Endothelial cell of hepatic sinusoid (primary cell): Measurements from ENCODE around the gene DTWD1.
"Not testable (repeated sequence)": the region's sequence is repeated elsewhere in the genome, so short reads cannot be mapped to it uniquely, and the experiment has no call there.

Experiments used
- in situ Hi-C: cut with HindIII; loops from 2 replicates; pipeline ENCODE4 v1.10.0; 2017; ENCODE audit warnings: low sequenced_read_pairs

DTWD1 gene, protein sequence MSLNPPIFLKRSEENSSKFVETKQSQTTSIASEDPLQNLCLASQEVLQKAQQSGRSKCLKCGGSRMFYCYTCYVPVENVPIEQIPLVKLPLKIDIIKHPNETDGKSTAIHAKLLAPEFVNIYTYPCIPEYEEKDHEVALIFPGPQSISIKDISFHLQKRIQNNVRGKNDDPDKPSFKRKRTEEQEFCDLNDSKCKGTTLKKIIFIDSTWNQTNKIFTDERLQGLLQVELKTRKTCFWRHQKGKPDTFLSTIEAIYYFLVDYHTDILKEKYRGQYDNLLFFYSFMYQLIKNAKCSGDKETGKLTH

GRCh38 chr15:49620658-49621368 lies at the start of gene DTWD1, which contains the start of gene FAM227B:
DTWD1 (plus strand) TSS chr15:49621048; CDS start chr15:49625168, 4,120 bp downstream.
FAM227B (minus strand) TSS chr15:49620818; CDS start chr15:49615171, 5,647 bp downstream.
- in situ Hi-C loops: no loop called here

GRCh38 chr15:49573421-49573820 lies 47.4 kb upstream of the DTWD1 start:
- in situ Hi-C loops: no loop called here

GRCh38 chr15:49589030-49589429 lies 31.8 kb upstream of the DTWD1 start:
- in situ Hi-C loops: no loop called here

DNA sequence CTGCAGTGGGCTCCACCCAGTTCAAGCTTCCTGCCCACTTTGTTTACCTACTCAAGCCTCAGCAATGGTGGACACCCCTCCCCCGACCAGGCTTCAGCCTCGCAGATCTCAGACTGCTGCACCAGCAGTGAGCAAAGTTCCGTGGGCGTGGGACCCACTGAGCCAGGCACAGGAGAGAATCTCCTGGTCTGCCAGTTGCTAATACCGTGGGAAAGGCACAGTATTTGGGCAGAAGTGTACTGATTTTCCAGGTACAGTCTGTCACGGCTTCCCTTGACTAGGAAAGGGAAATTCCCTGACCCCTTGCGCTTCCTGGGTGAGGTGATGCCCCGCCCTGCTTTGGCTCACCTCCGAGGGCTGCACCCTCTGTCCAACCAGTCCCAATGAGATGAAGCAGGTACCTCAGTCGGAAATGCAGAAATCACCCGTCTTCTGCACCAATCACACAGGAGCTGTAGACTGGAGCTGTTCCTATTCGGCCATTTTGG lies 28.0 kb upstream of the DTWD1 start:
- in situ Hi-C loops: not testable (repeated sequence)

DNA sequence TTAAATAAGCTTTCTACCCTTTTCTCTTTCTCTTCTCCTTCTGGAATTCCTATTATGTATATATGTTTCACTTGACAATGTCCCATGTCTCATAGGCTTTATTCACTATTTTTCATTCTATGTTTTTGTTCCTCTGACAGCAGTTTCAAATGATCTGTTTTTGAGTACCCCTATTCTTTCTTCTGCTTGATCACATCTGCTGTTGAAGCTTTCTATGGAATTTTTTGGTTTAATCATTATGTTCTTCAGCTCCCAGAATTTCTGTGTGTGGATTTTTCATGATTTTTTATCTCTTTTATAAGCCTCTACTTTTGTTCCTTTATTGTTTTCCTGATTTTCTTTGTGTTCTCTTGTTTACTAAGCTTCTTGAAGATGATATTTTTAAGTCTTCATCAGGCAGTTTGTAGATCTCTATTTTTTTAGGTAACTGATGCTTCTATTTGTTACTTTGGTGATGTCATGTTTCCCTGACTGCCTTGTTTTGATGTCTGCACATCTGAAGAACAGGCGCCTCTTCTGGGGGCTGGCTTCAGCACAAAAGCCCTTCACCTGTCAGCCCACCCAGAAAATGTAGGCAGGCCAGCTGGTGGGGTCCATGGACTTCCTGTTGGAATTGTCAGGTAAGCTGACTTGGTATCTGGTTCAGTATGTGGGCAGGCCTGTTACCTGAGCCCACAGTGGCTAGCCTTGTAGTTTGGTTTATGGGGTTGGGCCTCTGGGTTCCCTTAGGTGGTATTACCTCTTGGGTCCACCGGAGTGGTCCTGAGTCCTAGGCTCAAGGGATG lies 16.0 kb upstream of the DTWD1 start:
- in situ Hi-C loops: no loop called here

- in situ Hi-C loops: no loop called here
Measured at GRCh38 chr15:49605588-49605987, 15.3 kb upstream of the DTWD1 start.

- in situ Hi-C loops: no loop called here
Measured at GRCh38 chr15:49606594-49606993, 14.3 kb upstream of the DTWD1 start.

DNA sequence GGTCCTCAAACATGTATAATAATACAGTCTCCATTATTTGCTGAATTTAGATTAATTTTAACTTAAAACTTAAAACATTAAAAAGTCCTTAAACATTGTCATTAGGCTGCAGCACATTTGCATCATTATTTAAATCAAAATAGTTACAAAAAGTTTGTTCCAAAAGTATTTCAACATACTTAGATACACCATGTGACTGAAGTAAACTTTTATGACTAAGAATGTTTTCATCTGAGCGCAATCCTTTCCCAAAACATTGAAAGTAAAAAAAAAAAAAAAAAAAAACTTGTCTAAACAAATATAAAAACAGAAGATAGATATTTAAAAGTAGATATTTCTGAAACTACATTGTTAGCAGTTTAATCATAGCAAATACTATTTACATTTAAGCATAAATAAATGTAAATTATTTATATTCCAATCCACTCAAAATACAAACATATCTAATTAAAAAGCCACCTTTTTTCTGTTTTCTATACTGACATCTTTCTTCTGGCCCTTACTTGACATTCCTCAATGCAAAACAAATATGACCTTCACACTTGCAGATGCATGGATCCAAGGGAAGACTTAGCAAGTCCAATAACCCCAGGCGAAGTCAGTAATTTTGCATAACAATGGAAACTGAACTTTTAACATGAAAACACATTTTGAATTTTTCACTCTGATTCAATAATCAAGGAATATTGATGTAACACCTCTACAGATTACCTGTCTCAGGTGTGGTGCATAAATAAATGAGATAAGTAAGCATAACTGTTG lies 10.5 kb upstream of the DTWD1 start:
- in situ Hi-C loops: no loop called here

DNA sequence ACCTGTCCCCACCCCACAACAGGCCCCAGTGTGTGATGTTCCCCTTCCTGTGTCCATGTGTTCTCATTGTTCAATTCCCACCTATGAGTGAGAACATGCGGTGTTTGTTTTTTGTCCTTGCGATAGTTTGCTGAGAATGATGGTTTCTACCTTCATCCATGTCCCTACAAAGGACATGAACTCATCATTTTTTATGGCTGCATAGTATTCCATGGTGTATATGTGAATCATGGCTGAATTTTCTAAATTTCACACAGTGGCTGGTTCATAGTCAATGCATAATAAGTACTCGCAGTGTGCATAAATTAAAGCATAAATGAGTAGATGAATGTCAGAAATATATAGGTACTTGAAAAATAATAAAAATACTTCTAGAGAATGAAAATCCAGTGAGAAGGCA lies 8.6 kb upstream of the DTWD1 start:
- in situ Hi-C loops: not testable (repeated sequence)

DNA sequence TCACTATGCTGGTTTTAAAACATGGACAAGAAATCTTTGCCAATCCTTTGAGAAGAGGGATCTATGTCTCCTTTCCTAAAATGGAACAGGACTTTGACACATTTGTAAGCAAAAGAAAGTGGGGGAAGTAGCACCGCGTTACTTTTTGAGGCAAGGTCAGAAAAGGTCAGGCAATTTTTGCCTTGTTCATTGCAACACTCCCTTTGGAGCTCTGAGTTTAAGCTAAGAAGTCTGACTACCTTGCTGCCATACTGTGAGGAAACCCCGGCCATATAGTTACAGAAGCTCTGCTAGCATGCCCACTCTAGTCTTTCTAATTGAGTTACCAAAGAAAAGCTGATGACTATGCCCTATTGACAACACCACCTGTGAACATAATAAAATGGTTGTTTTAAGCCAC lies 1.6 kb upstream of the DTWD1 start:
- in situ Hi-C loops: no loop called here

GRCh38 chr15:49620199-49620598 lies 649 bp upstream of the DTWD1 start:
- in situ Hi-C loops: no loop called here

DNA sequence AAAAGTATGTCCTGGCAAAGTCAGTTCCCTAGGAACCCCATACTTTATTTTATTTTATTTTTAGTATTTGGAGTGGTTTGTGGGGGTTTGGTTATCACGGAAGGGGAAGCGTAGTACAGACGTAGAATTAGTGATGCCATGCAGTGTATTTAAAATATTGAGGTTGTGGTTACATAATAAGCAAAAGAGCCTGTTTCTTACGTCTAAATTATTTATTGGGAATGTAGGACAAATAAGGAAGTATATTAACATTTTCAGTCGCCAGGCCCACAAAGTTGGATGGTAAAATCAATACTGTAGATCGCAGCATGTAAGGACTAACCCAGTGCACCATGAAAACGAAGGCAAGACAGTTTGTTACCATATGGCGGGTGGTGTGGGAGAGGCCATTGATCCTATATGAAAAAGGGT lies 558 bp downstream of the DTWD1 start:
- in situ Hi-C loops: no loop called here

DNA sequence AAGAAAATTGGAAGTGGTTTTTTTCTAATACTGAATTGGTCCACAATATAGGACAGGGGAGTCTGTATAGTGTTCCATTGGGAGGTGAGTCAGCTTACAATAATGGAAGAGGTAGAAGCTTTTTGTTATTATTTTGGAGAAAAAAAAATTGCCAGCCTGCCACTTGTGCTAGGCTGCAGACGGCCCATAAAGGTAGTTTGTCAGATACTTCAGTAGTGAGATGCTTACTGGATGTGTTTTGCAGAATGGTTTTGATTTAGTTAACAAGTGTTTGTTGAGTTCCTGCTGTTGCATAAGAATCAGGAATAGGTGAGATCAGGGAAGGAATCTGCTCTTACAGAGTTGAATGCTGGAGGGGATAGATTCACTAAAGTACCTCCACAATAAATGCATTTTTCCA lies 1.0 kb downstream of the DTWD1 start:
- in situ Hi-C loops: no loop called here

GRCh38 chr15:49622561-49622960 lies 1.7 kb downstream of the DTWD1 start:
- in situ Hi-C loops: no loop called here

- in situ Hi-C loops: no loop called here
Measured at GRCh38 chr15:49624056-49624455, 3.2 kb downstream of the DTWD1 start.

DNA sequence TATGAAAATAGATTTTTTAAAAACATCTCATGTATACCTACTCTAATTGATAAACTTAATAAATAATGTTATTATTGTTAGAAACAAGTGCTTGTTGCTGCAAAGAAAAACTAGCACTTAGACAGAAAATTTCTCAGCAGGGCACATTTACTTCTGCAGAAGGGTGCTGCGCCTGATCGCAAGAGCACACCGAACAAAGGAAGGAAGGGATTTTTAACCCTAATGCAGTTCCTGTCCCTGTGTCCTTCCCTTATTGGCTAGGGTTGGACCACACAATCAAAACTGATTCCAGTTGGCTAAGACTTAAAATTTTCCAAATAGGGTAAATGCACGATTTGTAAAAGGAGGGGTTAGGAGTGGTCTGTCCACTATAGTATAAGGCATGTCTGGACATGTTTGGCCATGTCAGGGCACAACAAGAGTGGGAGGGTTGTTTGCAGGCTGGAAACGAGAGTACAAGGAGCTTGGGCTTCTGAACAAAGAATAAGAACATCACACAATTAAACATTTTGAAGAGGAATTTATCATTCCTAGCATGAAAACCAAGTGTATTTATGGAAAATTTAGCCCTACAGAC lies 4.7 kb downstream of the DTWD1 start:
- in situ Hi-C loops: no loop called here

GRCh38 chr15:49627407-49627877 lies 6.6 kb downstream of the DTWD1 start:
- in situ Hi-C loops: no loop called here

DNA sequence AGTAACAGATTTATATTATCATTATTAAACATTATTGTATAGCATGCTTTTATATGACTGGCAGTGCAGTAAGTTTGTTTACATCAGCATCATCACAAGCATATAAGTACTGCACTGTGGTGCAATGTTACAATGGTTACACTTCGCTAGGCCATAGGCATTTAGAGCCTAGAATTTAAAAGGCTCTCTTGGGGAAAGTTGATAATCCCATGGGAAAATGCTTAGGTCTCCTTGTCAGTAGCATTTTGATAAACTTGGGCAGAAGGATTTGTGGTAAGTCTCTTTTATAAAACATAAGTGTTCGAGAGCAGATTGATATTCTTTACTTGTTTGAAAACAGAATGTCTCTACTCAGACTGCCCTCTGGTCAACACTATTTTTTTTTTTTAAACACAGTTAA lies 7.5 kb downstream of the DTWD1 start:
- in situ Hi-C loops: no loop called here

DNA sequence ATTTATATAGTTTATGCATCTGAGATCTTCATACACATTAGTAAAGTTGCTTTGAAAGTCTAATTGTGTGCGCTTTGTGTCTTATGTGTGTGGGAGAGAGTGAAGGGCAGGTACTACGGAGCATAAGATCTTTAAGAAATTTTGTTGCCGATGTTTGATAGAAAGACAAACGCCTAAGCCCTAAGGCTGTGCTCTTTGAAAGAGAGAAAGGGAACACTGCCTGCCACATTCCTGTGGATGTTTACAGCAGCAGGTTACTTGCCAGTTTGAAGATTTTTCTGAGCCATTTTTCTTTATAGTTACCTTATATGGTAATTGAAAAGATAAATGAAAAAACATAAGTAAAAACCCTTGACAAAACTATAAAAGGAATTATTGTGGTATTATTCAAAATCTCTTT lies 17.0 kb downstream of the DTWD1 start:
- in situ Hi-C loops: no loop called here

DNA sequence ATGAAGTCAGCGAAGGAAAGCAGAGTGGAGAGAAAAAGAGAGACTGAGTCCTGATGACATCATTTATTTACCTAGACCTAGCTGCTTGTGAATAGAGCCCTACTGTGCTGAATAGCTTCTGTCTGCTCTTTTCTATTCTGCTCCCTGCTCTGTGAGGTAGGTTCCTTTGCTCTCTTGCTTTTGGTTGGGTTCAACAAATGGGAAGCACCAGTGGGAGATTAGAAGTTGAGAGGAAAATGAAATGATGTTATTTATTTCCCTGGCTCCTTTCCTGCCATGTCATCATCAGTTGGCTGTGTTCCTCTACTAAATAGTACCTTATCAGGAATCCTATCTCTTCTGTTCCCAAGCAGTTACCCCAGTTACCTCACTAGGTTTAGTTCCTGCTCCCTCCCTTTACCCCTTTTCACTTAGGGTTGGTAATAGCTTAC lies 23.5 kb downstream of the DTWD1 start:
- in situ Hi-C loops: no loop called here
